Sigmoid colon (tissue), 4 donors: ENCODE results near the gene PICALM.

Experiments
- POLR2A ChIP-seq, 2 donors: fragments of 450-650 bp; IDR thresholded peaks; one replicate each; pipeline ENCODE4 v1.6.1; 2016; ENCODE audit warnings: antibody characterized with exemption in 2 of 2, mild to moderate bottlenecking in 2 of 2, moderate library complexity in 2 of 2
- POLR2AphosphoS5 ChIP-seq, 4 donors: sonication (generic); formaldehyde crosslinking; IDR thresholded peaks; one replicate each; pipeline ENCODE4 v1.6.1; 2017; ENCODE audit warnings: antibody characterized with exemption in 4 of 4
- TF ChIP-seq, protein P1 (sequence below), 4 experiments: fragments of 450-650 bp in 3 of 4; fragments of 200-600 bp in 1 of 4; IDR thresholded peaks; one replicate each; pipeline ENCODE4 v1.5.1; 2016 to 2019; ENCODE audit warnings: antibody characterized with exemption in 4 of 4, mild to moderate bottlenecking in 3 of 4, moderate library complexity in 2 of 4

DNA sequence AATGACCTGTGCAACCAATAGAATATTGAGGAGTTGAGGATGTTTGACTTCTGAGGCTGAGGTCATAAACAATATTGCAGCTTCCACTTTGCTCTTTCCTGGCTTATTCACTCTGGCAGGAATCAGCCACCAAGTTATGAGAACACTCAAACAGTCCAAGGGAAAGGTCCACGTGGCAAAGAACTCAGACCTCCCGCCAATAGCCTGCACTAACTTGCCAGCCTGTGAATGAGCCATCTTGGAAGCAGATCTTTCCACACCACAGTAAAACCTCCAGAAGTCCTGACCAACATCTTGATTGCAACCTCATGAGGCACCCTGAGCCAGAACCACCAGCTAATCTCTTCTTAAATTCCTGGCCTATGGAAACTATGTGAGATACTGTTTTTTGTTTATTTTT, 22.7 kb upstream of the PICALM start:
- no peak for TF ChIP-seq POLR2A (IDR thresholded peaks at IDR 0.05)
- TF ChIP-seq POLR2AphosphoS5 (IDR thresholded peaks at IDR 0.05), result no peak
- TF ChIP-seq, protein P1, sequence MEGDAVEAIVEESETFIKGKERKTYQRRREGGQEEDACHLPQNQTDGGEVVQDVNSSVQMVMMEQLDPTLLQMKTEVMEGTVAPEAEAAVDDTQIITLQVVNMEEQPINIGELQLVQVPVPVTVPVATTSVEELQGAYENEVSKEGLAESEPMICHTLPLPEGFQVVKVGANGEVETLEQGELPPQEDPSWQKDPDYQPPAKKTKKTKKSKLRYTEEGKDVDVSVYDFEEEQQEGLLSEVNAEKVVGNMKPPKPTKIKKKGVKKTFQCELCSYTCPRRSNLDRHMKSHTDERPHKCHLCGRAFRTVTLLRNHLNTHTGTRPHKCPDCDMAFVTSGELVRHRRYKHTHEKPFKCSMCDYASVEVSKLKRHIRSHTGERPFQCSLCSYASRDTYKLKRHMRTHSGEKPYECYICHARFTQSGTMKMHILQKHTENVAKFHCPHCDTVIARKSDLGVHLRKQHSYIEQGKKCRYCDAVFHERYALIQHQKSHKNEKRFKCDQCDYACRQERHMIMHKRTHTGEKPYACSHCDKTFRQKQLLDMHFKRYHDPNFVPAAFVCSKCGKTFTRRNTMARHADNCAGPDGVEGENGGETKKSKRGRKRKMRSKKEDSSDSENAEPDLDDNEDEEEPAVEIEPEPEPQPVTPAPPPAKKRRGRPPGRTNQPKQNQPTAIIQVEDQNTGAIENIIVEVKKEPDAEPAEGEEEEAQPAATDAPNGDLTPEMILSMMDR (IDR thresholded peaks at IDR 0.05), result no peak
